ENCODE results near the gene ZSCAN5A.
A peak's percentile ranks its signal among the peaks of the same experiment; 100 is the strongest.

GRCh38 chr19:56309511-56310185 lies 5.0 kb downstream of the ZSCAN5A start:
- TF ChIP-seq CTCF (IDR thresholded peaks at IDR 0.05) (peak in 5 of 6 experiments; percentile 21 to 69 (median 40)), POLR2A (IDR thresholded peaks at IDR 0.05) (no peak)
